Neutrophil (primary cell): ENCODE measurements around the gene PRRT1B.

Experiments used
- H3K27ac ChIP-seq: fragments of 200-600 bp; sonication (generic); 2 replicates; pipeline ENCODE4 v1.5.1; 2016; ENCODE audit warnings: mild to moderate bottlenecking, moderate library complexity
- H3K27me3 ChIP-seq: fragments of 200-600 bp; sonication (generic); 2 replicates; pipeline ENCODE4 v1.6.0; 2016; ENCODE audit warnings: mild to moderate bottlenecking
- H3K36me3 ChIP-seq: fragments of 200-600 bp; sonication (generic); 2 replicates; pipeline ENCODE4 v1.5.1; 2017
- H3K4me1 ChIP-seq, 2 experiments: fragments of 200-600 bp in 1 of 2; sonication (generic) in 1 of 2; 1 replicate in 1 of 2; 2 replicates in 1 of 2; pipeline versions ENCODE4 v1.5.1 to v1.6.1; 2013 to 2016; ENCODE audit warnings: low read depth in 1 of 2, low read length in 1 of 2, mild to moderate bottlenecking in 1 of 2, moderate library complexity in 1 of 2; ENCODE audit not compliant: control insufficient read depth in 1 of 2, insufficient read depth in 1 of 2
- H3K4me3 ChIP-seq, 2 experiments: fragments of 200-600 bp in 1 of 2; sonication (generic) in 1 of 2; 1 replicate in 1 of 2; 2 replicates in 1 of 2; pipeline ENCODE4 v1.5.1; 2013 to 2016; ENCODE audit warnings: low read depth in 1 of 2, low read length in 1 of 2, mild to moderate bottlenecking in 1 of 2, moderate library complexity in 1 of 2
- H3K9me3 ChIP-seq: fragments of 200-600 bp; sonication (generic); 2 replicates; pipeline ENCODE4 v1.5.1; 2016
- CTCF ChIP-seq: fragments of 200-600 bp; sonication (generic); IDR thresholded peaks from 2 replicates; pipeline ENCODE4 v1.5.1; 2016; ENCODE audit warnings: antibody characterized with exemption

PRRT1B gene

GRCh38 chr9:131566158-131566557 is 20.8 kb downstream of the PRRT1B start:
- H3K27me3 ChIP-seq, result no peaks in the 10 kb centered on the region
- no peak overlapping the region for H3K4me3 ChIP-seq
- H3K9me3 ChIP-seq, result no peaks in the 10 kb centered on the region
- no peaks in the 10 kb centered on the region for H3K4me1 ChIP-seq
- no peak overlapping the region for H3K27ac ChIP-seq
- no peak for TF ChIP-seq CTCF
- peaks cover 4% of the 10 kb centered on the region for H3K36me3 ChIP-seq

- TF ChIP-seq CTCF, result no peak
- H3K4me1 ChIP-seq, result no peaks in the 10 kb centered on the region
- no peak overlapping the region for H3K4me3 ChIP-seq
- H3K36me3 ChIP-seq, result peaks cover 15% of the 10 kb centered on the region
- H3K9me3 ChIP-seq, result no peaks in the 10 kb centered on the region
- no peak overlapping the region for H3K27ac ChIP-seq
- H3K27me3 ChIP-seq, result no peaks in the 10 kb centered on the region
These were observed 22.6 kb downstream of the PRRT1B start for GRCh38 chr9:131567910-131568309.

- H3K4me3 ChIP-seq, result no peak overlapping the region
- H3K27me3 ChIP-seq, result no peaks in the 10 kb centered on the region
- peaks cover 11 to 15% of the 10 kb centered on the region in 2 experiments for H3K4me1 ChIP-seq
- peaks cover 68% of the 10 kb centered on the region for H3K36me3 ChIP-seq
- no peak overlapping the region for H3K27ac ChIP-seq
- no peak for TF ChIP-seq CTCF
- no peaks in the 10 kb centered on the region for H3K9me3 ChIP-seq
These were observed 29.7 kb downstream of the PRRT1B start for GRCh38 chr9:131574730-131575640.

- no peaks in the 10 kb centered on the region for H3K27me3 ChIP-seq
- no peak for TF ChIP-seq CTCF
- H3K4me1 ChIP-seq, result peaks cover 11 to 15% of the 10 kb centered on the region in 2 experiments
- H3K4me3 ChIP-seq, result no peak overlapping the region
- H3K9me3 ChIP-seq, result no peaks in the 10 kb centered on the region
- no peak overlapping the region for H3K27ac ChIP-seq
- H3K36me3 ChIP-seq, result peaks cover 80% of the 10 kb centered on the region
These were observed 30.9 kb downstream of the PRRT1B start for GRCh38 chr9:131575946-131576853.

- Histone ChIP-seq H3K4me3 (no peak overlapping the region), H3K36me3 (peaks cover 82% of the 10 kb centered on the region), H3K9me3 (no peaks in the 10 kb centered on the region), H3K27ac (no peak overlapping the region), H3K27me3 (no peaks in the 10 kb centered on the region), H3K4me1 (peaks cover 11 to 15% of the 10 kb centered on the region in 2 experiments)
- TF ChIP-seq CTCF, result no peak
These were observed 32.0 kb downstream of the PRRT1B start for GRCh38 chr9:131577005-131578000.
